ENCODE data around the gene CREB5.

DNA sequence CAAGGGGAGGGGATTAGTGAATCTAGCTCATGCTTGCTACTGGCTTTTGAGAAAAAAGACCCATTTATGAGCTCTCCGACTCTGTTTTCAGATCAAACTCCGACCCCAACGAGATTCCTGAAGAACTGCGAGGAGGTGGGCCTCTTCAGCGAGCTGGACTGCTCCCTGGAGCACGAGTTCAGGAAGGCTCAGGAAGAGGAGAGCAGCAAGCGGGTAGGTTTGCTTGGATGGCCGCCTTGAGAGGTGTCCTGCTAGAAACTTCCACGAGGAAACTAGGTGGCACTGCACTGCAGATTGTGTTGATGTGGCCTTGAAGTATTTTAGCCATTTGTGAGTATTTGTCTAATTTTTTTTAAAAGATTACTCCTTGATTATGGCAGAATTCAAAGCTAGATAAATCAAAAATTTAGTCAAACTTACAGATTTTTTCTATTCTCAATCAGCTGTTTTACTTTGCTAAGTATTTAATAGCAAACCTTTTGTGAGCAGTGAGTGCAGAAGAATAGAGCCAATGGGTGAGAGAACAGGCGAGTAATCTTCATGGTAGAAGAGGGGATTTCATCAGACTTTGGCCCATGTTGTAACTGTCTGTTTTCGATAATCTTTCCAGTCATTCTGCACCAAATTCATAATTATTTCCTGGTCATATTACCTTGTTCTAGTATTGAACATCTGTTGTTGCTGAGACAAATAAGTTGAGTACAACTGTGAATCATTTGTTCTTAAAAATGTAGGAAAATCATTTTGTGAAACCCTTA is 95.4 kb downstream of the CREB5 start:
- TF ChIP-seq, protein P1, sequence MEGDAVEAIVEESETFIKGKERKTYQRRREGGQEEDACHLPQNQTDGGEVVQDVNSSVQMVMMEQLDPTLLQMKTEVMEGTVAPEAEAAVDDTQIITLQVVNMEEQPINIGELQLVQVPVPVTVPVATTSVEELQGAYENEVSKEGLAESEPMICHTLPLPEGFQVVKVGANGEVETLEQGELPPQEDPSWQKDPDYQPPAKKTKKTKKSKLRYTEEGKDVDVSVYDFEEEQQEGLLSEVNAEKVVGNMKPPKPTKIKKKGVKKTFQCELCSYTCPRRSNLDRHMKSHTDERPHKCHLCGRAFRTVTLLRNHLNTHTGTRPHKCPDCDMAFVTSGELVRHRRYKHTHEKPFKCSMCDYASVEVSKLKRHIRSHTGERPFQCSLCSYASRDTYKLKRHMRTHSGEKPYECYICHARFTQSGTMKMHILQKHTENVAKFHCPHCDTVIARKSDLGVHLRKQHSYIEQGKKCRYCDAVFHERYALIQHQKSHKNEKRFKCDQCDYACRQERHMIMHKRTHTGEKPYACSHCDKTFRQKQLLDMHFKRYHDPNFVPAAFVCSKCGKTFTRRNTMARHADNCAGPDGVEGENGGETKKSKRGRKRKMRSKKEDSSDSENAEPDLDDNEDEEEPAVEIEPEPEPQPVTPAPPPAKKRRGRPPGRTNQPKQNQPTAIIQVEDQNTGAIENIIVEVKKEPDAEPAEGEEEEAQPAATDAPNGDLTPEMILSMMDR (IDR thresholded peaks at IDR 0.05), result no peak
- no peak for TF ChIP-seq POLR2A (IDR thresholded peaks at IDR 0.05)

Data from ovary (tissue), 3 donors.